DMS153 treated with DMSO at 0.1 percent for 48 hours (cell line): ENCODE data around the gene PGGT1B.
"Not testable (repeated sequence)": the region's sequence is repeated elsewhere in the genome, so short reads cannot be mapped to it uniquely, and the experiment has no call there.

Source experiments
- DNase-seq: peaks from one replicate; lab custom pipeline; 2025; ENCODE audit not compliant: unreplicated experiment; lab: John Stamatoyannopoulos, UW

The PGGT1B gene

DNA sequence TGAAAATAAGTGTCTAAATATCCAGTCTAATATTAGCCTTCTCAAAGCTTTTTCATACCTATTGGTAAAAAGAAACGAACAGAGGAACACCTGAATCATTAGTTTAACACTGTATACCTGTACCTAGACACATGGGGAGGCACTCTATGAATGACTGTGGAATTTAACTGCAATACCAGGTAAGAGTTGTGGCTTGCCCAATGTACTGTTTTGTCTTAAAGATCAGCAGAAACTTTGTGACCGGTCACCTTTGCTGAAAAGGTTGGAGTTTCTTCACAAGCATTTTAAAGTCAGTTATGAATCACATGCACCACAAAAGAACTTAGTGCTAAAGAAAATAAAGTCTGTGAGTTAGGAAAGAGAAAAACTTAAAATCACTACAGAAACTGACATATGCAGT lies 2.4 kb downstream of the PGGT1B start:
- DNase-seq, result no peak

- no peak for DNase-seq
Observed at GRCh38 chr5:115257981-115258380, 4.7 kb downstream of the PGGT1B start.

DNA sequence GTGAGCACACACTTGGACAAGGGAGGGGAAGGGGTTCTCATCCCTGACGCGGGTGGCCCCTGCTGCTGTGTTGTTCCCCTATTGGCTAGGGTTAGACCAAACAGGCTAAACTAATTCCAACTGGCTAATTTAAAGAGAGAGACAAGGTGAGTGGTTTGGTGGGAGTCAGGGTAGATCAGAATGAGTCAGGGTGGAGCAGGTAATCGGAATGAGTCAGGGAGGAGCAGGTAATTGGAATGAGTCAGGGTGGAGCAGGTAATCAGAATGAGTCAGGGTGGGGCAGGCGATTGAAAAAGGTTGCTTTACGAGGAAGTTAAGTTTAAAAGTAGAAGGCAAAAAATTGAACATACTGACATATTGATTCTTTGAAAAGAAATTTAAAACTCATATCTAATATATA lies 13.3 kb downstream of the PGGT1B start:
- DNase-seq, result not testable (repeated sequence)

GRCh38 chr5:115246361-115246991 lies 16.2 kb downstream of the PGGT1B start:
- DNase-seq, result no peak

DNA sequence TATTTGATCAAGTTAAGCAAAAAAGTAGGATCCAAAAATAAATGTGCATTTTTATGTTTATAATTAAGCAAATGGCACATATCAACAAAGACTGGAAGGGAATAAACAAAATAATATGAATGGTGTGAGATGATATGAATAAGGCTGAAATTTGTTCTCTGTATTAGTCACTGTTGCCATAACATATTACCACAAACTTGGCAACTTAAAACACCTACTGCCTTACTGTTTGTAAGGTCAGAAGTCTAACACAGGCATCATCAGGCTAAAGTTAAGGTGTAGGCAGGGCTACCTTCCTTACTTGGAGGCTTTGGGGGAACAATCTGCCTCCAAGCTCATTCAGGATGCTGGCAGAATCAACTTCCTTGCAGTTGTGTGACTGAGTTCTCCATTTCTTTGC lies 19.3 kb downstream of the PGGT1B start:
- no peak for DNase-seq

GRCh38 chr5:115241881-115242642 lies 20.6 kb downstream of the PGGT1B start:
- no peak for DNase-seq

DNA sequence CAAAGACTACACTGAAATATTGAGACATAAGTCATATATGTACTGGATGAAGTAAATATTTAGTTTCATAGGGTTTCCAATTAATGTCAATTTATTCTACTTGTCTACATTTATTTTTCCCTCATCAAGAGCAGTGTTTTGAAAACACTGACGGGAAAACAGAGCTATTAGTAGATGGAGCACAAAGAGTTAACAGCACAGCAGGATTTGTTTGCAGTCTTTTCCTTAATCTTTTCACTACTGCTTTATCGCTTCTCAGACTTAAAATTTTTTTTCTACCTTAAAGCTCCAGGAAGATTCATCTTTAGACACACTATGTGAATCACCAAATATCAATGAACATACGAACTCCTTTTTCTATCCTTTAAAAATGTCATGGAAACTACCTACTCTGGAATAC lies 25.6 kb downstream of the PGGT1B start:
- no peak for DNase-seq

DNA sequence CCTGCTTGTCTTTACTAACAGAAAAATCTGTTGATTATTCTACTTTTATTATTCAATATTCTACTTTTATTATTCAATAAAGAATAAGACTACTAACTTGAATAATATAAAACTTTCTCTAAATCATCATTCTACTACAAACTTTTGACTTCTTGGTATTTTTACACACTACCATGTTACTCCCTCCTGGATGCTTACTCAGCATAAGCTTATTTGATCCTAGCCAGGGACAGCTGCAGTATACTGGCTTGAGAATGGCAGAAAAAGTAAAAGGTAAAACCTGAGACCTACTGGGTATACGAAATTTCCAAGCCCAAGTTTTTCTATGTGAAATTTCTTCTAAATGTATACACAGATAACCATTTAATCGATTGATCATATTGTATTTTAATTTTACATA lies 26.1 kb downstream of the PGGT1B start:
- no peak for DNase-seq

DNA sequence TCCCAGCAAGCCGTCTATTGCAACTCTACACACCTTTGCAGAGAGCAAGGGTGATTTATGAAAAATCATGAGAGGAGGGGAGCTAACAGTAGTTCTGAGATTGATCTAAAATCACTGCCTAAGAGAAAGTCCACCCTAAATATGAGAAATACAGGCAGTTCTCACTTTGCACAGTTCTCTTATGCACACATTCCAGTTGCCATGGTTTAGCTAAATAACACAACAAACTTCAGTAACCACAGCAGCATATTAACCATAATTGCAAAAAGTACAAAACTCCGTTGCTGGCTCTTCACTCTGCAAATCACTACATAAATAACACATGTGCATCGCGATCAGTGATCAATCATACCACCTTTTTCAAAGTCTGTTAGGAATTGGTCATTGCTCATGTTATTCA lies 31.1 kb downstream of the PGGT1B start:
- DNase-seq, result no peak

DNA sequence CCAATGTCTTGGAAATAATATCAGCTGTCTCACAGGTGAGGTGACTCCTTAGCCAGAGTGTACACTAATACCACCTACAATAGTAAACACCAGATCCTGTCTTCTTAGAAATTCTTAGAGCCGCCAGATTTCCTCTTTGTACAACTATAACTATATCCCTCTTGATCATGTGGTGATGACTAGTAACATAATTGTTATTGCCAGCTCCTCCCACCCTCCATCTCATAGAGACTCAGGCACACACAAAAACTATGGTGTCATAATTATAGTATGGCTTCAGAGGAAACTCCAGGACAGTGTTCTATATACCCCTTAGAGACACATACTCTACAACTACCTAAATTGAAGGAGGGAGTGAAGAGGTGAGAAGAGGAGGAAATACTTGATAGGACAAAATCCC lies 33.1 kb downstream of the PGGT1B start:
- DNase-seq, result no peak

GRCh38 chr5:115227281-115227680 lies 35.4 kb downstream of the PGGT1B start:
- no peak for DNase-seq

DNA sequence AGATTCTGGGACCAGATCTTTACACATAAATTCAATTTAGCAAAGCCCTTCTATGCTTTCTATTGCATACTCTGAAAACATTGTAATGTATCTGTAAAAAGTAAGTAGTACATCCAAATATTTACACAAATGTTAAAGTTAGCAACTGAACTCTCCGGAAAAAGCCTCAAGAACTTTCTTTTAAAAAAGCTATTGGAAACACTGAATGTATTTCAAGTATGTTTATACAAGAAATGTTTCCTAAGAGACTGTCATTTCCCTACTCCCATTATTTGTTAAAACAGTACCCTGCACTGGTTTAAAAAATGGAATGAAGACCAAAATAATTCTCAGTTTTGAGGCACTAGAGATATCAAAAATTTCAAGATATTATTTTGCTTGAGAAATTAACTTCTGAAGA lies 48.1 kb downstream of the PGGT1B start:
- DNase-seq, result no peak

- DNase-seq, result no peak
Observed at GRCh38 chr5:115209279-115209678, 53.4 kb downstream of the PGGT1B start.

GRCh38 chr5:115202952-115203351 lies 59.7 kb downstream of the PGGT1B start:
- no peak for DNase-seq

DNA sequence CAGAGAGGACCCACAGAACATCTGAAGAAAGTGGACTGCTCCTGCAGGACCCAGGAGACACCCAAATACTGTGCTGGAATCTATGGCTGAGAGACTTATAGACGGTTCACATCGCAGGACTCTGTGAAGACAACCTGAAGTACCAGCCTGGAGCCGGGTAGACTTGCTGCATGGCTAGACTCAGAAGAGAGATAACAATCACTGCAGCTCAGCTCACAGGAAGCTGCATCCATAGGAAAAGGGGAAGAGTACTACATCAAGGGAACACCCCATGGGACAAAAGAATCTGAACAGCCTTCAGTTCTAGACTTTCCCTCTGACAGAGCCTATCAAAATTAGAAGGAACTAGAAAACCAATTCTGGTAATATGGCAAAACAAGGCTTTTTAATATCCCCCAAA lies 66.5 kb downstream of the PGGT1B start:
- no peak for DNase-seq

DNA sequence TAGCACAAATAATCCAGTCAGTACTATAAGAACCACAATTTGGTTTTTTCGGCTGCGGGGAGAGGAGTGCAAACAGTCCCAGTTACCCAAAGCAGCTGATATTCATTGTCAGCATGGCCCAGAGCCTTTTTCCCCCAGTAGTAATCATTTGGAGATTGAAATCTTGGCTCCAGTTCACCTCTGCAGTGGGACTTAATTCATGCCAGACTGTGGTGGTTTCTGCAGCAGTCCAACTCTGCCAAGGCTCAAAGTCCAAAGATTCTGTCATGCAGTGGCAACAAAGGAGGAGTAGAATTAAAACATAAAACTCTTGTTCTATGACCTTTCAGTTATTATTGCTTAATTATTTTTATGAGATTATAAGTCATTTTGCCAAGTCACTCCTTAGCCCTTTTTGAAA lies 68.0 kb downstream of the PGGT1B start:
- DNase-seq, result no peak

DNA sequence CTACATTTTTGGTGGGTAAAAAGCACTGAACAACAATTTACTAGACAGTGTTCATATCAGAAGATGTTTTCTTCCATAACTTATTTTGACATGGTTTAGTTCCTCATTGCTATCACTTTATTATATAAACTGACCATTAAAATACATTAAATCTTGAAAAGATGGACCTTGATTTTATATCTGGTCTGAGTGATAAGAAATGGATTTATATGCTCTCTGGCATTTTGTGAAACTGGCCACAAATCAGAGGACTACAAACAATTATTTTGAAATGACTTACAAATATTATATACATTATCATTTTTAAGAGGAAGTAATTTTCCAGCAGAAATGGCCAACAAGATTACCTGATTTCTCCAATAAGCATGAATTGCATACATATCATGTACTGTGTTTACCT lies 69.4 kb downstream of the PGGT1B start:
- DNase-seq, result no peak

DNA sequence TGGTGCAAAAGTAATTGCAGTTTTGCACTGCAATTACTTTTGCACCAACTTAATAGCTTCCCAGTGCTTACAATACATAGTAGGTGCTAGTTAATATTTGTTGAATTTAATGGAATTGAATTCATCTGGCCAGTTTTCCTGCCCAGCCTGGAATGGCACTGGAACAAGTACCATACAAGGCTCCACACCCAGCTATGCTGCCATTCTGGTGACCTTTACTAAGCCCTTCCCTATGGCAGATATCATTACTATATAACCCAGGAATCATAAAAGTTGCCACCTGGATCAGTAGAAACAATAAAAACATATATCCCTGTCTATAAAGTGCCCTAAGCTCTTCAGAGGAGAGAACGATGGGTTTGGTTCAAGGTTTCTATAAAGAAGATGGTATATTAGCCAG lies 70.6 kb downstream of the PGGT1B start:
- DNase-seq, result no peak

DNA sequence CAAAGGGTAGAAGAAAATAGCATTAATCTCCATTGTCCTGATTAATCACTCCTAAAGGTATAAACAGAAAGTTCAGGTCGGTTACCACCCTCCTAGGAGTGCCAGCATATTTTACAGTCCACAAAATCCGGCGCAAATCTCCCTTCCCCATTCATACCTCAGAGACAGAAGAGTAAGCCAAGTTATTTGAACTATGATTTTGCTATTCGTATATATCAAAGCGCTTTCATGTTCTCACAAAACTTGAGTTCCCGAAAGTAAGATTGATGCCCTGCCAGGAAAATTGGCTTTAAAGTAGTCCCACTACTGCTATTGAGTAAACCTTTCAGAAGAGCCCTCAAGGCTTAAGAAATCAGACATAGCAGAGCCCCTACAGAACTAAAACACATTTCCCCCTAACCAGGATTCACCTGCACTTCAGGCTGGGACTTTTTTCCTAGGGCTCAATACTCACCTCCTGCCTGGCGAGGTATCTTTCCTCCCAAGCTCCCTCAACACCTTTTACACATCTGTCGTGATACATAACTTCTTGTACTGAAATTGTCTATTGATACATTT lies 71.1 kb downstream of the PGGT1B start:
- no peak for DNase-seq

GRCh38 chr5:115190388-115190787 lies 72.3 kb downstream of the PGGT1B start:
- DNase-seq, result no peak

- DNase-seq, result no peak
Observed at GRCh38 chr5:115189866-115190265, 72.8 kb downstream of the PGGT1B start.

DNA sequence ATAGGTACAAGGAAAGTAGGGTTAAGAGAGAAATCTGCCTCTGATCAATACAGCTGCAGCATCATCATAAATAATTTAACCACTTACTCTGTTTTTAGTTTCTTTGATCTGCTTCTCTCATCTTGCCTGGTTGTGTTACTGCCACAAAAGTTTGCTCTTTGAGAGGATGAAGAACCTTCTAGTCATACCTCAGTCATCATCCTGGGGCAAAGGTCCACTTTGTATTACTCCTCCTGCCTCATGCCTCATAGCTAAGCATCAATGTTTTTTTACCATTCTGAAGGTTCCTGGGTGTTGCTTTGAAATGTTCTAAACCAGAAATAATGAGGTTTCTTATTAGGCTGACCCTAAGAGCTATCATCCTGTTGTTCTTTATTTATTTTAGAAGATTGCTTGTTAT lies 75.9 kb downstream of the PGGT1B start:
- DNase-seq, result no peak

- DNase-seq, result no peak
Observed at GRCh38 chr5:115184770-115185169, 77.9 kb downstream of the PGGT1B start.
